Effector CD4-positive, alpha-beta T cell (primary cell): ENCODE data around the gene MAEA.

ENCODE experiments used
- DNase-seq: peaks from one replicate; pipeline ENCODE4 v3.0.0-alpha.2; 2020

Gene MAEA

DNA sequence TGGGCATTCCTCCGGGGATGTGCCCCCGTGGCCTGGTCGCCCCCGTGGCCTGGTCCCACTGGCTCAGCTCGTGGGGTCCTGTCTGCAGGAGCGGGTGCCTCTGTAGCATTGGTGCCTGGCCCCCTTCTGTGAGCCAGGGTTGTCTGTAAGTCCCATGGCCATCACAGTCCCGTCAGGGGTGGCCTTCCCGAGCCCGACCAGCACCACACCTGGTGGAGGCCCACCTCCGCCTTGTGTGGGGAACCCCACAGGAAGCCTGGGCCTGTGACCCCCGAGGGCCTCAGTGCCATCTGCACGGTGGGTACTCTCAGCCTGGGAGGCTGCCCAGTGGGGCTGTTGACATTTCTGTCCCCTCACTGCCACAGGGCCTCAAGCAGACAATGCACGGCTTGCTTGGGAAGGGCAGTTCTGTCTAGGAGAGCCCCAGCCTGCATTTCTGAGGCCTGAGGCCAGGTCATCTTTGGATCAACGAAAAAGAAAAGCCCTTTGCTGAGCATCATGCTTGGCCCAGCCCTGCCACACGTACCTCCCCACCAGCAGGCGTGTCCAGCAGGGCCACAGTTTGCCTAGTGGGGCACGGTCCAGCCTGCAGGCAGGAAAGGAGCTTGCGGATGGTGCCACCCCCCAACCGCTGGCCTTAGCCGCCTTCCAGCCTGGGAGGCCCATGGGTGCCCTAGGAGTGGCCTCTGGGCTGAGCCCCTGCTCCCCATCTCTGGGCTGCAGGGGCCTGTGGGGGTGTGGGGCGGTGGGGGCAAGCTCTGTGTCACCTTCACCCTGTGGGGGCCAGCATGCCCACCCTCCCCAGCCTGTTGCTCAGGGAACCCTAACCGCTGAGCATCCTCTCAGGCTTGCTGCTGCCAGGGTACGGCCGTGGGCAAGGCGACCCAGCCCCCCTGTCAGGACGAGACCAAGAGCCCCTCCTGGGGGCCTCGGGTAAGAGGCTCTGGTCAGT is 93.4 kb downstream of the MAEA start:
- no peak for DNase-seq

DNA sequence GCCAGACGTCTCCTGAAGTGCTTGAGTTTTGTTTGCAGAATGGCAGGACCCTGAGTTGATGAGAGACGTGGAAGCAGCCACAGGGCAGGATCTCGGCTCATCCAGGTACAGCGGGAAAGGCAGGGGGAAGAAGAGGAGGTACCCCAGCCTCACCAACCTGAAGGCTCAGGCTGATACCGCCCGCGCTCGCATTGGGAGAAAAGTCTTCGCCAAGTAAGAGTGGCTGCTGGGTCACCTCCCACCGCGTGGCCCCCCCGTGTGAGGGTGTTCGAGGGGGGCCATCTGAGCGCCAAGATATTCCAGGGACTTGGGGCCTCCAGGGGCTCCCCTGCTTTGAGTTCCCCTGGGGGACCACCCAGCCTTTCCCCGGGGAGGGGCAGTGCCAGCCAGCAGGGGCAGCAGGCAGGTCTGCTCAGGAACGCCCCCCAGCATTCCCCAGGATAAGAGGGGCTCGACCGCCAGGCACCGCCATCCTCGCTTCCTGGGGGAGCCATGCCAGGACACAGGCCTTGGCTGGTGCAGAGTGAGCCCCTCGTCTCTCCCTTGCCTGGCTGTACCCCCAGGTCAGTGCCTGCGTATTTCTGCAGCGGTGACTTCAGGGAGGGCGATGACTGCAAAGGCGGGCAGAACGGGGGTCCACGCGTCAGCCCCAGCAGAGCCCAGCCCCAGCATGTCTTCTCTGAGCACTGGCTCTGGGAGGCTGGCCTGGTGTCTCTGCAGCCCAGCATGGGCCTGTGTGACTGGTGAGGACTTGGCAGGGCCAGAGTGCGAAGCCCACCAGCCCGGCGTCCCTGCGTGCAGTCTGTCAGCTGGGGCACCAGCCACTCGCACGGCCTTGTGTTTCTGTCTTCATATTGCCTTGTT is 94.3 kb downstream of the MAEA start:
- no peak for DNase-seq

DNA sequence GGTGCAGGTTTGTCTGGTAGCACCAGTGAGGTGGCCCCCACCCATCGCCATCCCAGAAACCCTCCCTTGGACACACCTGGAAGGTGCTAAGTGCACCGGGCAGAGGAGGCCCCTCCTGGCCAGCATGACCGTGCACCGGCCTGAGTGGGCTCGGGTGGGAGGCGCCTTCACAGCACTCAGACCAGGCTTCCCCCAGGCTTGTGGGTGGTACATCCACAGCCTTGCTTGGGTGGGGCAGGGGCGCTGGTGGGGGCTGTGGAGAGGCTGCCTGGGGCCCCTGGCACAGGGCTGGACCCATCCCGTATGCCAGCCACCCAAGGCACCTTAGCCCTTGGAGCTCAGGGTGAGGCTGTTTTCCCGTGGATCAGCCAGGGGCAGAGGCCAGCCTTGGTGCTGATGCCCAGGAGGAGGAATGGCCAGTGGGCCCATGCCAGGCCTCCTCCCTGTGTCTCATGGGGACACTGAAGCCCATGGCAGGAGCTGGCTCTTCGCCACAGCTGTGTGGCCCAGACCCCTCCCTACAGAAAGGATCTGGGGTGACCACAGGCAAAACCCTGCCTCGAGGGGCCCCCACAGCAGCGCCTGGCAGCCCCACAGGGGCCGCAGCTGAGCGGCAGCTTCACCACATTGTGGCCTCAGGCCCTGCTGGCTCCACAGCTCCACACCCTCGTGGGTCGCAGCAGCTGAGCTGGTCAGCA is 95.1 kb downstream of the MAEA start:
- DNase-seq = no peak

DNA sequence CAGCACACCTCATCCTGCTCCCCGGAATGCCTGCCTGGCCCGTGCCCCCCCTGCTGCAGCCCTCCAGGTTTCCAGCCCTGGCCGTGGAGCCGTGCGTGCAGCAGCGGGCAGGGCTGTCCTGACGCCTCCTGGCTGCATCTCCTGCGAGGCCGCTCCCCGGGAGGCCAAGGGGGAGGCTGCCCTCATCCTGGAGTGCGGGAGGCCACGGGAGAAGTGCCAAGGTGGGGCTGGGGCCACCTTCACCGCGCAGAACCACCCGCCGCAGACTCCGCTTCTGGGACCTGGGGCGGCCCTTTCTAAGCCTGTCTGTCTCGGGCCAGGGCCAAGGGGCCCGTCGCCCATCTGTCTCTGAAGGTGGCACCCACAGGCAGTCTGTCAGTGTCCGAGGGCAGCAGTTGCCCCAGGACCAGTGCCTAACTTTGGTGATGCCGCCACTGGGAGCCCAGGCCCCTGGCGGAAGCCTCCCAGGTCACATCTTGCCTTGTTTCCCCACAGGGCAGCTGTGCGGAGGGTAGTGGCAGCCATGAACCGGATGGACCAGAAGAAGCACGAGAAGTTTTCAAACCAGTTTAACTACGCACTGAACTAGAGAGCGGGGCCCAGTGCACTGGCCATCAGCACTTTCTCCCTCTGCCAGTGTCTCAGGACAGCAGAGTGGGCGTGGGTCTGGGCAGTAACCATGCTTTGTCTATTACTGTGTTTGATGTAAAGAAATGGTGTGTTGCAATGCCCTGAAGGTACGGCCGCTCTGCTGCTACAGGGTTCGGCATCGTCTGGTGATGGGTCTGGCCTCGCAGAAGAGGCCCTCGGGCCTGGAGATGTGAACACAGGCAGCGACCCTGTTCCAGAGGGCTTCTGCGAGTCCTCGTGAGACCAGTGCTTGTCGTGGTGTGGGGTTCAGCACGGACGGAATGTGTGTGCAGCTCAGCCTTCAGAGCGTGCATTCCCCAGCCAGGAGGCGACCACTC is 96.0 kb downstream of the MAEA start:
- DNase-seq = no peak
